B cell (primary cell): ENCODE data around the gene USP17L5. TPM values are rescaled to one million over a fixed set of nuclear protein-coding genes. Genes with fewer than 3 reads are reported as not detected.
"Not testable (repeated sequence)": the region's sequence is repeated elsewhere in the genome, so short reads cannot be mapped to it uniquely, and the experiment has no call there.

Experiments
- ATAC-seq: fragments of 200-7000 bp; cut with Tn5 transposase; one replicate; pipeline ENCODE4 v1.10.0; 2021; ENCODE audit warnings: low read depth, mild to moderate bottlenecking, moderate number of reproducible peaks, moderate library complexity
- CTCF ChIA-PET: fragments of 350-600 bp; sonication (Branson Sonifier 250); formaldehyde crosslinking; loops from one replicate; lab custom pipeline; 2021; ENCODE audit warnings: antibody characterized with exemption, inconsistent platforms; lab: Charles Lee
- POLR2A ChIA-PET: fragments of 350-600 bp; sonication (Branson Sonifier 250); formaldehyde crosslinking; loops from one replicate; lab custom pipeline; 2021; ENCODE audit warnings: antibody characterized with exemption; lab: Charles Lee
- DNase-seq: peaks from one replicate; pipeline ENCODE4 v3.0.0; 2013
- H2AFZ ChIP-seq: 2 replicates; pipeline ENCODE4 v1.6.1; 2012; ENCODE audit warnings: mild to moderate bottlenecking, low read depth, low read length; ENCODE audit not compliant: insufficient read depth, poor library complexity, severe bottlenecking
- H3K27ac ChIP-seq, 2 donors: 1 replicate in 1 of 2; 2 replicates in 1 of 2; pipeline ENCODE4 v1.5.1; 2012 to 2013; ENCODE audit warnings: low read length in 2 of 2, mild to moderate bottlenecking in 2 of 2, moderate library complexity in 1 of 2
- H3K27me3 ChIP-seq, 4 experiments: fragments of 200-600 bp in 1 of 4; sonication (generic) in 1 of 4; replicated peaks in 1 of 4; 1 replicate in 2 of 4; 2 replicates in 2 of 4; pipeline versions ENCODE4 v1.6.1 to v1.7.0; 2013 to 2016; ENCODE audit warnings: low read length in 3 of 4, mild to moderate bottlenecking in 2 of 4, mixed read lengths in 1 of 4, moderate library complexity in 1 of 4; ENCODE audit not compliant: insufficient read depth in 4 of 4, control insufficient read depth in 3 of 4; ENCODE audit errors: control extremely low read depth in 1 of 4
- H3K36me3 ChIP-seq, 2 experiments: replicated peaks in 1 of 2; 1 replicate in 1 of 2; 2 replicates in 1 of 2; pipeline versions ENCODE4 v1.6.1 to v1.7.1; 2013; ENCODE audit warnings: low read length in 1 of 2; ENCODE audit not compliant: insufficient read depth in 2 of 2, control insufficient read depth in 1 of 2; ENCODE audit errors: control extremely low read depth in 1 of 2, extremely low read depth in 1 of 2
- H3K4me1 ChIP-seq, 2 donors: fragments of 200-600 bp in 1 of 2; sonication (generic) in 1 of 2; 1 replicate in 1 of 2; 2 replicates in 1 of 2; pipeline versions ENCODE4 v1.5.1 to v1.6.1; 2013 to 2017; ENCODE audit warnings: low read length in 2 of 2; ENCODE audit not compliant: control insufficient read depth in 2 of 2, insufficient read depth in 2 of 2
- H3K4me2 ChIP-seq: replicated peaks from 2 replicates; pipeline ENCODE3; 2012; ENCODE audit warnings: mild to moderate bottlenecking, low read depth, low read length; ENCODE audit not compliant: poor library complexity, severe bottlenecking
- H3K4me3 ChIP-seq, 5 experiments: fragments of 200-600 bp in 1 of 5; sonication (generic) in 1 of 5; 1 replicate in 3 of 5; 2 replicates in 2 of 5; pipeline versions ENCODE4 v1.5.1 to v1.7.0; 2011 to 2016; ENCODE audit warnings: low read length in 4 of 5, mild to moderate bottlenecking in 4 of 5, low read depth in 2 of 5, control low read depth in 1 of 5, moderate library complexity in 1 of 5; ENCODE audit not compliant: insufficient read depth in 1 of 5; ENCODE audit errors: control extremely low read depth in 1 of 5, extremely low read depth in 1 of 5
- H3K79me2 ChIP-seq: fragments of 200-600 bp; sonication (generic); one replicate; pipeline ENCODE4 v1.6.0; 2016; ENCODE audit warnings: low read length; ENCODE audit not compliant: control insufficient read depth, insufficient read depth
- H3K9ac ChIP-seq: fragments of 200-600 bp; sonication (generic); 2 replicates; pipeline ENCODE4 v1.6.1; 2017; ENCODE audit warnings: mild to moderate bottlenecking, low read length, moderate library complexity
- H3K9me3 ChIP-seq, 3 donors: one replicate each; pipeline versions ENCODE4 v1.6.1 to v1.7.1; 2013; ENCODE audit warnings: low read length in 2 of 3; ENCODE audit not compliant: control insufficient read depth in 2 of 3, insufficient read depth in 1 of 3; ENCODE audit errors: control extremely low read depth in 1 of 3
- H4K20me1 ChIP-seq: 2 replicates; pipeline ENCODE4 v1.6.0; 2012; ENCODE audit warnings: mild to moderate bottlenecking, low read length; ENCODE audit not compliant: insufficient read depth, control insufficient read depth, poor library complexity, severe bottlenecking
- H3K27ac Mint-ChIP-seq: one replicate; pipeline ENCODE4 v1.8.0; 2021; ENCODE audit warnings: mixed read lengths
- H3K27me3 Mint-ChIP-seq: one replicate; pipeline ENCODE4 v1.8.0; 2021; ENCODE audit warnings: mixed read lengths
- H3K4me1 Mint-ChIP-seq: one replicate; pipeline ENCODE4 v1.8.0; 2021; ENCODE audit warnings: mixed read lengths
- H3K4me3 Mint-ChIP-seq: one replicate; pipeline ENCODE4 v1.8.0; 2021; ENCODE audit warnings: mixed read lengths
- H3K9me3 Mint-ChIP-seq: one replicate; pipeline ENCODE4 v1.8.0; 2022; ENCODE audit warnings: mixed read lengths; ENCODE audit not compliant: insufficient read depth
- WGBS: methylation state at CpG from one replicate; pipeline ENCODE4 v1.1.5; 2013; ENCODE audit warnings: missing lambda C conversion rate; ENCODE audit not compliant: insufficient coverage; 5-methylcytosine and 5-hydroxymethylcytosine counted together
- intact Hi-C: fragments of 100-400 bp; cut with micrococcal nuclease; formaldehyde crosslinking; loops from one replicate; pipeline ENCODE4 v1.10.0; 2022
- polyA plus RNA-seq: library from polyadenylated mRNA; depleted of rRNA; stranded (reverse); fragments of >200 nt; gene quantifications from 2 replicates; pipeline ENCODE4 v1.2.3, GENCODE V29; 2012
- total RNA-seq, 2 donors: library from RNA; stranded (reverse); fragments of 120-200 nt in 1 of 2; gene quantifications; 1 replicate in 1 of 2; 2 replicates in 1 of 2; pipeline versions ENCODE4 v1.2.3 to v1.2.4, GENCODE V29; 2013 to 2022

USP17L5 gene
- total and polyA plus RNA-seq, 2 donors (not counting 1 experiment from before 2014, with no cell fraction given): not detected

DNA sequence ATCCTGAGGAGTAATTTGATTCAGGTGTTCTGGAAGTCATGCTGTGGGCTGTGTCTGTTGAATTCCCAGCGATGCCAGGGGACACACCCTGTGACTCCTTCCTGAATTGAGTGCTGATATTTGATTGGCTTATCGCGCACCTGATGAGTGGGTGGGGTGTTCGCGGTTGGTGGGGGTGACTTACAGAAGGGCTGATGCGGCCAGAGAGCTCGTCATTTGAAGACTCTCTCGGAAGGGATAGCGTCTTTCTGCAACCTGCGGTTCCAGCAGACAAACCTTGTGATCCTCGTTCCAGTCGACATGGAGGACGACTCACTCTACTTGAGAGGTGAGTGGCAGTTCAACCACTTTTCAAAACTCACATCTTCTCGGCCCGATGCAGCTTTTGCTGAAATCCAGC is 14.1 kb downstream of the USP17L5 start, which contains the start of gene USP17L29:
Gene USP17L29 (plus strand): TSS at position 301 of the 400 bp plus-strand sequence. CDS start 0 bp downstream, at position 301.
- H3K27ac Mint-ChIP-seq, H3K4me1 ChIP-seq, H3K27me3 Mint-ChIP-seq, ATAC-seq, H3K4me3 ChIP-seq, H3K9me3 ChIP-seq, DNase-seq, H3K79me2 ChIP-seq, H4K20me1 ChIP-seq, H3K36me3 ChIP-seq, CTCF ChIA-PET, intact Hi-C loops, H3K27ac ChIP-seq, POLR2A ChIA-PET, H2AFZ ChIP-seq, H3K4me2 ChIP-seq, H3K9me3 Mint-ChIP-seq, H3K27me3 ChIP-seq, H3K4me1 Mint-ChIP-seq, H3K4me3 Mint-ChIP-seq, H3K9ac ChIP-seq: not testable (repeated sequence)
- no CpG with 5 or more reads among the region's 15 CpGs for WGBS

DNA sequence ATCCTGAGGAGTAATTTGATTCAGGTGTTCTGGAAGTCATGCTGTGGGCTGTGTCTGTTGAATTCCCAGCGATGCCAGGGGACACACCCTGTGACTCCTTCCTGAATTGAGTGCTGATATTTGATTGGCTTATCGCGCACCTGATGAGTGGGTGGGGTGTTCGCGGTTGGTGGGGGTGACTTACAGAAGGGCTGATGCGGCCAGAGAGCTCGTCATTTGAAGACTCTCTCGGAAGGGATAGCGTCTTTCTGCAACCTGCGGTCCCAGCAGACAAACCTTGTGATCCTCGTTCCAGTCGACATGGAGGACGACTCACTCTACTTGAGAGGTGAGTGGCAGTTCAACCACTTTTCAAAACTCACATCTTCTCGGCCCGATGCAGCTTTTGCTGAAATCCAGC is 23.6 kb downstream of the USP17L5 start, which contains the start of gene USP17L30:
Gene USP17L30 (plus strand): TSS at position 301 of the 400 bp plus-strand sequence. CDS start 0 bp downstream, at position 301.
- H3K27ac Mint-ChIP-seq, H3K4me1 ChIP-seq, H3K4me3 Mint-ChIP-seq, DNase-seq, POLR2A ChIA-PET, H3K27ac ChIP-seq, H3K4me2 ChIP-seq, H4K20me1 ChIP-seq, H3K27me3 ChIP-seq, H2AFZ ChIP-seq, H3K36me3 ChIP-seq, intact Hi-C loops, CTCF ChIA-PET, H3K9me3 Mint-ChIP-seq, H3K27me3 Mint-ChIP-seq, H3K9ac ChIP-seq, H3K79me2 ChIP-seq, H3K9me3 ChIP-seq, ATAC-seq, H3K4me3 ChIP-seq, H3K4me1 Mint-ChIP-seq: not testable (repeated sequence)
- WGBS: no CpG with 5 or more reads among the region's 15 CpGs

DNA sequence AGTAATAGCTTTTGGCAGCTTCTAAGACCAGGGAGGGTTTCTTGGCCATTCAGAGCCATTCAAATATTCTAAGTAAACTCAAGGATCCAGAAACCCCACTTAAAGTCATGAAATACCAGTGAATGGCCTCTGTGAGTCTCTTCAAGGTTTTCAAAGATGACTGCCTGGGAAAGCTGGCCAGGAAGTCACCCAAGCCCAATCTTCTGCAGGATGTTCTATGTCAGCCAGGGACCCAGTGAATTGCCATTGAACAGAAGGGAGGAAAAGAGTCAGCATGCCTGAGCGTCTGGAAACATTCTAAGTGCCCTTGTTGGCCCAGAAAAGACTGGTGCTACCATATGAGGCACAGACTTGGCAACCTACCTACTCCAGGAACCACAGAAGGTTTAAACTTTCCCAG is 40.7 kb downstream of the USP17L5 start:
- H3K4me1 ChIP-seq, ATAC-seq, H3K27ac Mint-ChIP-seq, H3K27ac ChIP-seq, POLR2A ChIA-PET, H3K4me3 Mint-ChIP-seq, H4K20me1 ChIP-seq, H3K4me2 ChIP-seq, H3K79me2 ChIP-seq, H3K9me3 Mint-ChIP-seq, H2AFZ ChIP-seq, H3K4me1 Mint-ChIP-seq, CTCF ChIA-PET, DNase-seq, H3K9me3 ChIP-seq, H3K36me3 ChIP-seq, H3K27me3 Mint-ChIP-seq, H3K27me3 ChIP-seq, H3K4me3 ChIP-seq, intact Hi-C loops, H3K9ac ChIP-seq: not testable (repeated sequence)
- WGBS: no CpG with 5 or more reads among the region's 1 CpG
